GM12872 (cell line): ENCODE results near the gene L3MBTL4.

ENCODE experiments used
- TF ChIP-seq, protein P1 (sequence below): IDR thresholded peaks from 3 replicates; pipeline ENCODE4 v1.5.1; 2011; ENCODE audit warnings: low read depth, mild to moderate bottlenecking, low read length, moderate library complexity; ENCODE audit not compliant: insufficient read depth

The L3MBTL4 gene

DNA sequence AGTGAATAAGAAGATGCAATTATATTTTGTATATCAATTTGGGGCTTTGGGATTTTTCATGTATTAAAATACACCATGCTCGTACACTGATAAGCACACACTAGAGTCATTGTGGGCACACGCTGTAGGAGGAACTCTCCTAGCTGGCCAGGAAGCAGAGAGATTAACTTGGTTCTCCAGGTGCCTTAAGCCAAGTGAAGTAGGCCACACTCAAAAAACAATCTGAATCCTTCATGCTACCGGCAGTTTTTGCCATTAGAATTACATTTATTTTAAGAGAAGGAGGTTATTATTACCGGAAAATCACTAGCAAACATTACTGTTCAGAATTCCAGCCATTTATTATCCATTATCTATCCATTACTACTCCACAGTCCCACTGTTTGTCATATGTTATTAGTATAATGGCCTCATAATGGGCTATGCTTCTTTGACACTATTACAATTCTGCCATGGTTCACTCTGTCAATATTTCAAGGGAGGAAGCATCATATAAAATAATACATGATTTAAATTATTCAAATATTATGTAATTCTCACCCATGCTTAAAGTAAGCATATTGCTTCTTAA lies 214.4 kb downstream of the L3MBTL4 start:
- TF ChIP-seq, protein P1, sequence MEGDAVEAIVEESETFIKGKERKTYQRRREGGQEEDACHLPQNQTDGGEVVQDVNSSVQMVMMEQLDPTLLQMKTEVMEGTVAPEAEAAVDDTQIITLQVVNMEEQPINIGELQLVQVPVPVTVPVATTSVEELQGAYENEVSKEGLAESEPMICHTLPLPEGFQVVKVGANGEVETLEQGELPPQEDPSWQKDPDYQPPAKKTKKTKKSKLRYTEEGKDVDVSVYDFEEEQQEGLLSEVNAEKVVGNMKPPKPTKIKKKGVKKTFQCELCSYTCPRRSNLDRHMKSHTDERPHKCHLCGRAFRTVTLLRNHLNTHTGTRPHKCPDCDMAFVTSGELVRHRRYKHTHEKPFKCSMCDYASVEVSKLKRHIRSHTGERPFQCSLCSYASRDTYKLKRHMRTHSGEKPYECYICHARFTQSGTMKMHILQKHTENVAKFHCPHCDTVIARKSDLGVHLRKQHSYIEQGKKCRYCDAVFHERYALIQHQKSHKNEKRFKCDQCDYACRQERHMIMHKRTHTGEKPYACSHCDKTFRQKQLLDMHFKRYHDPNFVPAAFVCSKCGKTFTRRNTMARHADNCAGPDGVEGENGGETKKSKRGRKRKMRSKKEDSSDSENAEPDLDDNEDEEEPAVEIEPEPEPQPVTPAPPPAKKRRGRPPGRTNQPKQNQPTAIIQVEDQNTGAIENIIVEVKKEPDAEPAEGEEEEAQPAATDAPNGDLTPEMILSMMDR = no peak

DNA sequence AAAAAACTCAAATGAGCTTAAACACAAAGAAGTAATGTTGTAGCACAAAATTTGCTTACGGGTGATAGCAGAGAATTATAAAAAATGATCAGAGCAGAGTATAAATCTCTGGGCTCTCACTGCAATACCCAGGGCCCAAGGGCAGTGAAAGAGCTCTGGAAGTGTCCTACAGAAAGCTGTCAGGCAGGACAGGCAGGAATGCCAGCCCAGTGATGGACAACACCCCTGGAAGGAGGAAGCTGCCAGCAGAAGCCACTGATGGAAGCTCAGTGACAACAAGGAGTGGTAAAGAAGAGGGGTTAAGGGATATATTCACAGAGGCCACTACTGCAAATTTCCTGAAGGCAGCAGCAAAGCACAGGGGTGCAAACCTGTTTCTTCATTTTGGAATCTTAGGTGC lies 214.9 kb downstream of the L3MBTL4 start:
- TF ChIP-seq, protein P1 = no peak

DNA sequence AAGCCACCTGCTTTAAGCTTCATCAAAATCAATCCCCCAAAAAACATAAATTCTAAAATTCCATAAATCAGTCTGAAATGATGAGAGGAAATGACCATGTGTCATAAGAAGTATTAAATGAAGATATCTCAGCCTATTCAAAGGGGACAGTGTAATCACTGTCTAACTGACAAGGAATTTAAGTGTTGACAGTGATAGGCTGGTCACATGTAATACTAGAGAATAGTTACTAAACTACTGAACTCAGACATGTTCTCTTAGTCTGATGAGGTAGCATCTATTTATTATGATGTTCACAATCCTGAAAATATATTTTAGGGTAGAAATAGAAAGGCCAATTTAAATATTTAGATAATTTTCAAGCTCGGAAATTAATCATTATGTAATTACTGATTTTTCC lies 216.1 kb downstream of the L3MBTL4 start:
- TF ChIP-seq, protein P1 = no peak

GRCh38 chr18:6194640-6195039 lies 220.1 kb downstream of the L3MBTL4 start:
- TF ChIP-seq, protein P1 = no peak

DNA sequence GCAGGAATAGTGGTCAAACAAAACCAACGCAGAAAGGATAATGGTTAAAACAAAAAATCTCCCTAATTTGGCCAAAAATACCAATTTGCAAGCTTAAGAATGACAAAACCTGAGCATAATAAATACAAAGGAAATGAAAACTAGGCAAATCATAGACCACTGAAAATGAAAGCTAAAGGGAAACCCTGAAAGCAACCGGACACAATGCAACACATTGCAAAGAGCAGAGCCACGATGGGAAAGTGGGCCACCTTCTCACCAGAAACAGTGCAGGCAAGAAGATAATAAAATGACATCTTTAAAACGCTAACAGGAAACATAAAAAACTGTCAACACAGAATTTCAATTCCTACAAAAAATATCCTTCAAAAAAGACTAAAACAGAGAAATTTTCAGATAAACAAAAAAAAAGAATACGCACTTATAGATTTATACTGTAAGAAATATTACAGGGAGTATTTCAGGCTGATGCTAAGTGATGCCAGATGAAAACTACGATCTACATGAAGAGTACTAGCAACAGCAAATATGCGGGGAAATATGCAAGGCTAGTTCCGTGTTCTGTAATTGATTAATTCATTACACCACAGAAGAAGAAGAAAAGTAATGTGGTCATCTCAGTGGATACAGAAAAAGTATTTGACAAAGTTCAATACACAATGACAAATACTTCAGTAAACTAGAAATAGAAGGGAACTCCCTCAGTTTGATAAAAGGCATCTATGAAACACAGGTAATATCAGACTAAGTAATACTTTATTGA lies 239.5 kb downstream of the L3MBTL4 start:
- TF ChIP-seq, protein P1 = no peak

DNA sequence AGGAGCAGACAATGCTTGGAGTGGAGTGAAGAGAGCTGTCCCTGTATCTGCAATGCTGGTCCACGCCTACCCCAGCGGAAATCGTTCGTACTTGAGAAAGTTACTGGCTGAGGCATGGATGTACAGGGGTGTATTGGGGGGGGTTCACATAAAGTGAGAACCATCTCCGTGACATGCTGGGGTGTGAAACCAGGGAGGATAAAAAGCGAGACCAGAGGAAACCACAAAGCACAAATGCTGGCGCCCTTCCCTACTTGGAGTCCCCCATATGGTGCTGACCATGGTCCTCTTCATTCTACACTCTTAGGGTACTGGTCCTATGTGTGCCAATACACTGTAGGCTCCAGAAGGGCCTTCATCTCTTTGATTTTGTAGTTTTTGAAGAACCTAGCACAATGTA lies 244.1 kb downstream of the L3MBTL4 start:
- TF ChIP-seq, protein P1 = no peak

DNA sequence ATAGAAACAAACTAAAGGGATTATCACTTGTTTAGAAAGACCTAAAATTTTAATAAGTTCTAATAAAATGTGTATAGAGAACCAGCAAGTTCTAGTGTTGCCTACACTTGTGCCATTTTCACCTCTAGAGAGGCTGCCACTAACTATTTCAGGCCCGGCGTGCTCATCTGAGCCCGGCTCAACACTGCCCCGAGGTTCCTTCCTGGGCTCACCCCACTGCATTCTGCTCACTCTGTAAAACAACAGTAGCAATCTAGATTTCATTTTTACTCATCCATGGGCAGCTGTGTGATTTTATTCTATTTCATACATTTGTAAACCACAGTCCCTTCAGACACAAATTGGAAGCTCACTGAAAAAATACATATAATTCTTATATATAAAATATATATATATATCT lies 253.2 kb downstream of the L3MBTL4 start:
- TF ChIP-seq, protein P1 = no peak
